G401 (cell line): ENCODE measurements around the gene FRY. TPM values are rescaled to one million over a fixed set of nuclear protein-coding genes. Genes with fewer than 3 reads are reported as not detected.

Source experiments
- DNase-seq: peaks from one replicate; pipeline ENCODE4 v3.0.0-alpha.2; 2015; ENCODE audit warnings: low spot score
- in situ Hi-C: cut with HindIII; loops from 2 replicates; pipeline ENCODE4 v1.10.0; 2016; ENCODE audit warnings: low sequenced_read_pairs, mixed read lengths
- total RNA-seq: library from RNA; depleted of rRNA; stranded (reverse); fragments of >200 nt; shearing (Covaris generic); gene quantifications from 2 replicates; pipeline ENCODE4 v1.2.3, GENCODE V29; 2014

Gene FRY
- total RNA-seq, 1 experiment from 2014 or later, result 3.1 TPM

GRCh38 chr13:32115066-32115465 is 83.5 kb downstream of the FRY start:
- in situ Hi-C loops, result no loop called here
- DNase-seq, result no peak

GRCh38 chr13:32116210-32116609 is 84.6 kb downstream of the FRY start:
- in situ Hi-C loops, result no loop called here
- DNase-seq, result no peak

- in situ Hi-C loops, result no loop called here
- DNase-seq, result no peak
Measured at GRCh38 chr13:32117001-32117400, 85.4 kb downstream of the FRY start.

GRCh38 chr13:32117701-32118100 is 86.1 kb downstream of the FRY start:
- peak; percentile 24 for DNase-seq
- in situ Hi-C loops, result no loop called here

GRCh38 chr13:32121316-32121715 is 89.7 kb downstream of the FRY start:
- in situ Hi-C loops, result no loop called here
- DNase-seq, result no peak

GRCh38 chr13:32124743-32125142 is 93.2 kb downstream of the FRY start:
- DNase-seq, result no peak
- in situ Hi-C loops, result no loop called here

GRCh38 chr13:32125221-32125689 is 93.7 kb downstream of the FRY start:
- in situ Hi-C loops, result no loop called here
- no peak for DNase-seq

- no peak for DNase-seq
- in situ Hi-C loops, result no loop called here
Measured at GRCh38 chr13:32125751-32126150, 94.2 kb downstream of the FRY start.

GRCh38 chr13:32126278-32126677 is 94.7 kb downstream of the FRY start:
- DNase-seq, result no peak
- in situ Hi-C loops, result no loop called here

- DNase-seq, result no peak
- in situ Hi-C loops, result no loop called here
Measured at GRCh38 chr13:32126756-32127155, 95.2 kb downstream of the FRY start.

GRCh38 chr13:32127691-32128090 is 96.1 kb downstream of the FRY start:
- DNase-seq, result no peak
- in situ Hi-C loops, result no loop called here

- DNase-seq, result no peak
- in situ Hi-C loops, result no loop called here
Measured at GRCh38 chr13:32134241-32135055, 102.9 kb downstream of the FRY start.

- in situ Hi-C loops, result no loop called here
- no peak for DNase-seq
Measured at GRCh38 chr13:32135056-32135390, 103.4 kb downstream of the FRY start.

- no peak for DNase-seq
- in situ Hi-C loops, result no loop called here
Measured at GRCh38 chr13:32135655-32136054, 104.1 kb downstream of the FRY start.

- in situ Hi-C loops, result no loop called here
- no peak for DNase-seq
Measured at GRCh38 chr13:32136061-32136460, 104.5 kb downstream of the FRY start.

GRCh38 chr13:32136716-32137115 is 105.1 kb downstream of the FRY start:
- no peak for DNase-seq
- in situ Hi-C loops, result no loop called here

- in situ Hi-C loops, result no loop called here
- DNase-seq, result no peak
Measured at GRCh38 chr13:32139251-32139650, 107.7 kb downstream of the FRY start.

GRCh38 chr13:32140109-32140508 is 108.5 kb downstream of the FRY start:
- in situ Hi-C loops, result no loop called here

GRCh38 chr13:32141462-32141861 is 109.9 kb downstream of the FRY start:
- in situ Hi-C loops, result no loop called here
- no peak for DNase-seq

More at GRCh38 chr13:32140109-32140508, 108.5 kb downstream of the FRY start:
- no peak for DNase-seq

- DNase-seq, result no peak
- in situ Hi-C loops, result no loop called here
Measured at GRCh38 chr13:32142115-32142514, 110.5 kb downstream of the FRY start.

GRCh38 chr13:32142956-32143375 is 111.4 kb downstream of the FRY start:
- in situ Hi-C loops, result no loop called here
- no peak for DNase-seq
